Esophagus muscularis mucosa (tissue), 4 donors: ENCODE measurements around the gene TAF3. TPM values are rescaled to one million over a fixed set of nuclear protein-coding genes. Genes with fewer than 3 reads are reported as not detected.

Source experiments
- DNase-seq: peaks from one replicate; pipeline ENCODE4 v3.0.0-alpha.2; 2017; ENCODE audit errors: extremely low spot score
- H3K27ac ChIP-seq, 4 donors: fragments of 200-600 bp; sonication (generic); replicated peaks in 1 of 4; 1 replicate in 3 of 4; 2 replicates in 1 of 4; pipeline ENCODE4 v1.5.1; 2016 to 2019; ENCODE audit warnings: mild to moderate bottlenecking in 1 of 4
- H3K27me3 ChIP-seq, 4 donors: fragments of 200-600 bp; sonication (generic); one replicate each; pipeline versions ENCODE4 v1.5.1 to v1.6.0; 2016 to 2019
- H3K36me3 ChIP-seq, 4 donors: fragments of 200-600 bp; sonication (generic); one replicate each; pipeline ENCODE4 v1.5.1; 2016 to 2019
- H3K4me1 ChIP-seq, 4 donors: fragments of 200-600 bp; sonication (generic); one replicate each; pipeline ENCODE4 v1.5.1; 2016 to 2019
- H3K4me3 ChIP-seq, 4 donors: fragments of 200-600 bp; sonication (generic); 1 replicate in 2 of 4; 2 replicates in 2 of 4; pipeline ENCODE4 v1.5.1; 2016 to 2019; ENCODE audit warnings: mild to moderate bottlenecking in 4 of 4, moderate library complexity in 1 of 4
- H3K9me3 ChIP-seq, 4 donors: fragments of 200-600 bp; sonication (generic); 1 replicate in 3 of 4; 2 replicates in 1 of 4; pipeline ENCODE4 v1.5.1; 2016 to 2019
- EP300 ChIP-seq: sonication (generic); formaldehyde crosslinking; IDR thresholded peaks from one replicate; pipeline ENCODE4 v1.6.1; 2017; ENCODE audit warnings: antibody characterized with exemption
- POLR2A ChIP-seq: fragments of 450-650 bp; IDR thresholded peaks from one replicate; pipeline ENCODE4 v1.6.1; 2017; ENCODE audit warnings: antibody characterized with exemption, moderate library complexity, mild to moderate bottlenecking, low read depth
- POLR2AphosphoS5 ChIP-seq, 2 donors: sonication (generic); formaldehyde crosslinking; IDR thresholded peaks; one replicate each; pipeline ENCODE4 v1.6.1; 2017; ENCODE audit warnings: antibody characterized with exemption in 2 of 2
- WGBS: methylation state at CpG from one replicate; pipeline ENCODE4 v1.1.5; 2018; 5-methylcytosine and 5-hydroxymethylcytosine counted together
- intact Hi-C: fragments of 100-400 bp; cut with DNase I; formaldehyde crosslinking; loops from one replicate; pipeline ENCODE4 v1.15.1; 2023
- total RNA-seq, 4 donors: library from RNA; depleted of rRNA; stranded (reverse); fragments of >200 nt; gene quantifications; one replicate each; pipeline versions ENCODE4 v1.1.0 to v1.2.1, GENCODE V29; 2016
- TF ChIP-seq, protein P1 (sequence below), 3 experiments: fragments of 200-600 bp in 2 of 3; fragments of 450-650 bp in 1 of 3; sonication (generic) in 2 of 3; IDR thresholded peaks; one replicate each; pipeline ENCODE4 v1.5.1; 2017 to 2019; ENCODE audit warnings: antibody characterized with exemption in 3 of 3, mild to moderate bottlenecking in 2 of 3, moderate library complexity in 1 of 3

The TAF3 gene
- total RNA-seq, 4 donors from 2014 or later: 8.8 to 11.2 (median 10.7) TPM

DNA sequence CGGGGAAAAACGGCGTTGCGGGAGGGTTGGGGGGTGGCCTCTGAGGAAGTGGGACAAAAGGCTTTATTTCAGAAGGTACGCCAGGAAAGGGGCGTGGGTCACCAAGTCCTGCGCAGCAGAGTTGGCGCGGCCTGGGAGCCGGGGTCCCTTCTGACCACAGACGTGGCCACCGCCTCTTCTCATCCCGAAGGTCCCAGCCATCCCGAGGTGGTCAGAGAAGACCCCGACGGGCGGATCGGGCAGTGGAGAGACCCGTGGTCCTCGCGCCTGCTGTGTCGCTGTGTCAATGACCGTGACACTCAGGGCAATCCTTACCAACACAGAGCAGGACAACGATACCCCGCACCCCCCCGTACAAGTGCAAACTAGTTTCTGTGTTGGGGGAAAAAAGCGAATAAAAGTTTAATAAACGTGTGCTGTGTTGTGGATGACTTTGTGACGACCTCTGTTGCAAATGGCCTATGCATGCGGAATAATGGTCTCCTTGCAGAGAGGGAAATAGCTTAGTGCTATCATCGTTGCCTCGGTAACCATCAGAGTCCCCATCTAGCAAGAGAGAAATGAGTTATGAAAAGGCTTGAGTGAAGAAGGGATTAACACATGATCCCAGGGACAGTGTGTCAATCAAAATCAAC lies 216.8 kb downstream of the TAF3 start:
- no peak for TF ChIP-seq POLR2AphosphoS5 (IDR thresholded peaks at IDR 0.05)
- no peak for TF ChIP-seq POLR2A
- TF ChIP-seq, protein P1, sequence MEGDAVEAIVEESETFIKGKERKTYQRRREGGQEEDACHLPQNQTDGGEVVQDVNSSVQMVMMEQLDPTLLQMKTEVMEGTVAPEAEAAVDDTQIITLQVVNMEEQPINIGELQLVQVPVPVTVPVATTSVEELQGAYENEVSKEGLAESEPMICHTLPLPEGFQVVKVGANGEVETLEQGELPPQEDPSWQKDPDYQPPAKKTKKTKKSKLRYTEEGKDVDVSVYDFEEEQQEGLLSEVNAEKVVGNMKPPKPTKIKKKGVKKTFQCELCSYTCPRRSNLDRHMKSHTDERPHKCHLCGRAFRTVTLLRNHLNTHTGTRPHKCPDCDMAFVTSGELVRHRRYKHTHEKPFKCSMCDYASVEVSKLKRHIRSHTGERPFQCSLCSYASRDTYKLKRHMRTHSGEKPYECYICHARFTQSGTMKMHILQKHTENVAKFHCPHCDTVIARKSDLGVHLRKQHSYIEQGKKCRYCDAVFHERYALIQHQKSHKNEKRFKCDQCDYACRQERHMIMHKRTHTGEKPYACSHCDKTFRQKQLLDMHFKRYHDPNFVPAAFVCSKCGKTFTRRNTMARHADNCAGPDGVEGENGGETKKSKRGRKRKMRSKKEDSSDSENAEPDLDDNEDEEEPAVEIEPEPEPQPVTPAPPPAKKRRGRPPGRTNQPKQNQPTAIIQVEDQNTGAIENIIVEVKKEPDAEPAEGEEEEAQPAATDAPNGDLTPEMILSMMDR (IDR thresholded peaks at IDR 0.05): no peak
- DNase-seq: no peak
- intact Hi-C loops: no loop called here
- H3K4me3 ChIP-seq: peak overlapping the region; percentile 25 to 38 (median 32)
- no peaks in the 10 kb centered on the region for H3K36me3 ChIP-seq
- H3K27ac ChIP-seq: no peak overlapping the region
- H3K4me1 ChIP-seq: peaks cover 20 to 48% (median 44%) of the 10 kb centered on the region in 4 donors
- H3K27me3 ChIP-seq: peaks cover 3 to 99% (median 67%) of the 10 kb centered on the region in 4 donors
- WGBS: 15% methylated on average over 21 of the region's 32 CpGs
- no peaks in the 10 kb centered on the region for H3K9me3 ChIP-seq

DNA sequence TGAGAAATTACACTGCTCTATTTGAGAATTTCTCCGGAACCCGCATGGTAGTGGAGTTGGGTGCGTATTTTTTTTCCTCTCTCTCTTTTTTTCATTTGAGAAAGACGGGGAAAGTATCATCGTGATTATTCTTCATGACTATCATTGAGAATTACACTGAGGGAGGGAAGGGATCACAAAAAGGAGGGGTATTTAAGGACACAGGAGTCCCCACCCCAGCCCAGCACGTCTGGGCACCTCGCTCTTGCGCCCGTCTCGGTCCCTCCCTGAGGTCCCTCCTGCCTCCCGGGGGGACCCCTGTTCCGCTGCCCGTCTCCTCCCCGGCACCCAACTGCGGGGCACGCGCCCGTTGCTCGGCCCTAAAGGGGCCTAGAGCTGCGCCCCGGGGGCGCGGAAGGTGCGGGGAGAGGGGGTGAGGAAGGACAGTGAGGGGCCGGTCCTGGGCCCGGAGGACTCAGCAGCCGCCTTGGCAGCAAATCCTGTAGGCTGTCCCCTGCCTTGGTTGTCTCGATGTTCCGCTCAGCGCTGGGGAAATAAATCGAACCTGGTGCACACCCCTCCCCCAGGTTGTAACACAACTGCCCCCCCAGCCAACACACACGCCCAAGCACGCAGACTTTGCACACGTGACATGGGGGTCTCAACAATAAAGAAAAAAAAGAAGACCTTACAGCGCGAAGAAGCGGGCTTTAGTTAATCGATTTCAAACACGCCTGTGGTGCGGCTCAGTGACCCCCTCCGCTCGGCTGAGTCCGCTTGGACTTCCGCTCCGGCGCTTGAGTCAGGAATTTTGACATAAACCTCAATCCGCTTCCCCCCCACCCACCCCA lies 217.6 kb downstream of the TAF3 start:
- Histone ChIP-seq H3K4me3 (peak overlapping the region in 1 of 4 donors; percentile 30), H3K27ac (no peak overlapping the region), H3K9me3 (no peaks in the 10 kb centered on the region), H3K36me3 (no peaks in the 10 kb centered on the region), H3K27me3 (peaks cover 3 to 100% (median 73%) of the 10 kb centered on the region in 4 donors), H3K4me1 (peaks cover 20 to 48% (median 44%) of the 10 kb centered on the region in 4 donors)
- DNase-seq: no peak
- 6% methylated on average over 32 of the region's 47 CpGs for WGBS
- intact Hi-C loops: no loop called here
- TF ChIP-seq EP300 (no peak), POLR2AphosphoS5 (IDR thresholded peaks at IDR 0.05) (no peak), POLR2A (no peak)
- TF ChIP-seq, protein P1 (IDR thresholded peaks at IDR 0.05): no peak

DNA sequence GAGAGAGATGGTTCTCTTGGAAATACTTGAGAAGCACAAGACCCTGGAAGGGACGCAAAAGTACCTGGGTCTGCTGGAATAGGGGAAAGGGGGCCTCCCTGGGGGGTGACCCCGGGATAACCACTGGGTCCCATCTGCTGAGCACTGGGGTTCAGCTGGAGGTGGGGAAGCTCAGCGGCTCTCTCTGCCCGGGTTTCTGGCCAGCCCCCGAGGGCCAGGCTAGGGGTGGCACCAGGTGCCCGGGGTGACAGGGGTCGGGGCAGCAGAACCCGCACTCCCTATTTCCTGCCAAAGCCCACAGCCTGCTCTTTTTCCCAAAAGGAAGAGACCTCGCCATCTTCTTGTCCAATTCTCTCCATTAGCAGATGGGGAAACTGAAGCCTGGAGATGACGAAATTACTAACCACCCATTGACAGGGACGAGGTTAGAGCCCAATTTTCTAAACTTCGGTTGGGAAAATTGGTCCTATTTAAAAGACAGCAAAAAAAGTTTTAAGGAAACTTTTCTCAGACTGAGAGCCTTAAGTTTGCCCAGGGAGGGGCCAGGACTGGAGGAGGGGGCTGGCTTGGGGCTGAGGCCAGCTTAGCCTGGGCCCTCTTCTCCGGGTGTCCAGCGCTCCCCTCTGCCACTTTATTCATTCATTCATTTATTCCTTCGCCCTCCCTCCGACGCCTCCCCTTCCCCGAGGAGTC lies 218.3 kb downstream of the TAF3 start:
- no peaks in the 10 kb centered on the region for H3K36me3 ChIP-seq
- no peak overlapping the region for H3K27ac ChIP-seq
- H3K9me3 ChIP-seq: no peaks in the 10 kb centered on the region
- peaks cover 20 to 48% (median 44%) of the 10 kb centered on the region in 4 donors for H3K4me1 ChIP-seq
- H3K27me3 ChIP-seq: peaks cover 3 to 100% (median 81%) of the 10 kb centered on the region in 4 donors
- intact Hi-C loops: no loop called here
- no peak for DNase-seq
- TF ChIP-seq POLR2AphosphoS5 (IDR thresholded peaks at IDR 0.05) (no peak), POLR2A (no peak), EP300 (no peak)
- TF ChIP-seq, protein P1 (IDR thresholded peaks at IDR 0.05): no peak
- 13% methylated on average over 15 of the region's 18 CpGs for WGBS
- H3K4me3 ChIP-seq: no peak overlapping the region

DNA sequence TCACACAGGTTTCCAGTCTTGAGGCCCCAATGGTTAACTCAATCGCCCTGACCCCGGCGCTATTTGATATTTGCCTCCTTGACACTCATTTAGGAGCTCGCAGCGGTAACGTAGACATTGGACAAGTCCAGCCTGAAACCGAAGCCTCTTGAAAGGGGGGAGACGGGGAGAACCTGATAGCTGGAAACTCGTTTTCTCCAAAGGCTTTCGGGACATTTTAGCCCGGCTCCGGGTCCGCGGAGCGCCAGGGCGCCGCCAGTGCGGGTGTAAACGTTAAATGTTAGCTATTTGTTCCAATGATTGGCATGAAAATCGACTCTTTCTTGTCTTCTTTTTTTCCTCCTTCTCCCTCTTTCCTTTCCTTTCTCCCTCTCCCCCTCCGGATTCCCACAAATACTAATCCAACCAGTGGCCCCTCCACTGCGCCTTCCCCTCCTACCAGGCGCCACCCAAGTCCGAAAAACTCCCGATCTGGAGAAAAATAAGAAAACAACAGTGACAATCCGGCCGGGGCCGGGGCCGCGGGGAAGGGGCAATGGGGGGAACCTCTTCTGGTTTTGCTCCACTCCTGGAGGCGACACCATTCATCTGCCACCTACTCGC lies 219.0 kb downstream of the TAF3 start:
- no peak for DNase-seq
- Histone ChIP-seq H3K4me3 (no peak overlapping the region), H3K36me3 (no peaks in the 10 kb centered on the region), H3K4me1 (peaks cover 20 to 48% (median 44%) of the 10 kb centered on the region in 4 donors), H3K27ac (no peak overlapping the region), H3K9me3 (no peaks in the 10 kb centered on the region), H3K27me3 (peaks cover 3 to 100% (median 87%) of the 10 kb centered on the region in 4 donors)
- TF ChIP-seq, protein P1 (IDR thresholded peaks at IDR 0.05): no peak
- TF ChIP-seq POLR2A: no peak
- no peak for TF ChIP-seq EP300
- no peak for TF ChIP-seq POLR2AphosphoS5 (IDR thresholded peaks at IDR 0.05)
- intact Hi-C loops: no loop called here
- 11% methylated on average over 32 of the region's 32 CpGs for WGBS
